Smooth muscle cell (in vitro differentiated cells): ENCODE data around the gene UBXN11. TPM values are rescaled to one million over a fixed set of nuclear protein-coding genes. Genes with fewer than 3 reads are reported as not detected.

Source experiments
- DNase-seq: peaks from one replicate; lab custom pipeline; 2025; ENCODE audit not compliant: unreplicated experiment; lab: John Stamatoyannopoulos, UW
- H2AFZ ChIP-seq: fragments of 200-600 bp; sonication (generic); 2 replicates; pipeline ENCODE4 v1.6.0; 2016; ENCODE audit warnings: antibody characterized with exemption, low read depth, mild to moderate bottlenecking
- H3F3A ChIP-seq: fragments of 200-600 bp; sonication (generic); 2 replicates; pipeline ENCODE4 v1.6.0; 2017; ENCODE audit warnings: antibody characterized with exemption, low read depth
- H3K27ac ChIP-seq: fragments of 200-600 bp; sonication (generic); 2 replicates; pipeline ENCODE4 v1.5.1; 2016; ENCODE audit warnings: low read depth, mild to moderate bottlenecking
- H3K27me3 ChIP-seq: fragments of 200-600 bp; sonication (generic); 2 replicates; pipeline ENCODE4 v1.6.1; 2016; ENCODE audit warnings: low read depth, mild to moderate bottlenecking
- H3K36me3 ChIP-seq: fragments of 200-600 bp; sonication (generic); 2 replicates; pipeline ENCODE4 v1.5.1; 2016; ENCODE audit warnings: low read depth
- H3K4me1 ChIP-seq: fragments of 200-600 bp; sonication (generic); 2 replicates; pipeline ENCODE4 v1.5.1; 2016; ENCODE audit warnings: low read depth
- H3K4me2 ChIP-seq: fragments of 200-600 bp; sonication (generic); 2 replicates; pipeline ENCODE4 v1.6.0; 2016; ENCODE audit warnings: mild to moderate bottlenecking
- H3K4me3 ChIP-seq: fragments of 200-600 bp; sonication (generic); 2 replicates; pipeline ENCODE4 v1.5.1; 2016; ENCODE audit warnings: mild to moderate bottlenecking
- H3K79me2 ChIP-seq: fragments of 200-600 bp; sonication (generic); 2 replicates; pipeline ENCODE4 v1.6.0; 2016; ENCODE audit warnings: low read depth, mild to moderate bottlenecking
- H3K9ac ChIP-seq: fragments of 200-600 bp; sonication (generic); 2 replicates; pipeline ENCODE4 v1.6.0; 2016; ENCODE audit warnings: low read depth
- H3K9me3 ChIP-seq: fragments of 200-600 bp; sonication (generic); replicated peaks from 2 replicates; pipeline ENCODE4 v1.5.1; 2016; ENCODE audit warnings: low read depth
- H4K20me1 ChIP-seq: fragments of 200-600 bp; sonication (generic); 2 replicates; pipeline ENCODE4 v1.6.0; 2016; ENCODE audit warnings: low read depth
- WGBS: methylation state at CpG from one replicate; pipeline ENCODE4 v1.1.7; 2016; ENCODE audit warnings: low lambda C conversion rate; 5-methylcytosine and 5-hydroxymethylcytosine counted together
- polyA plus RNA-seq: library from polyadenylated mRNA; unstranded; fragments of >200 nt; fragmentation: Nextera tagmentation; extraction: Ambion mirVana; gene quantifications from 2 replicates; pipeline ENCODE4 v1.2.1, GENCODE V29; 2016
- total RNA-seq: library from RNA; depleted of rRNA; stranded (reverse); fragments of >200 nt; gene quantifications from 2 replicates; pipeline ENCODE4 v1.2.3, GENCODE V29; 2014
- TF ChIP-seq, protein P1 (sequence below): fragments of 200-600 bp; sonication (generic); IDR thresholded peaks from 2 replicates; pipeline ENCODE4 v1.5.1; 2017; ENCODE audit warnings: borderline replicate concordance, mild to moderate bottlenecking, antibody characterized with exemption; ENCODE audit not compliant: insufficient read depth, poor library complexity, severe bottlenecking

Gene UBXN11
- total and polyA plus RNA-seq, 2 experiments from 2014 or later = 3.3 to 17.7 TPM

- Histone ChIP-seq H3K9ac (no peak overlapping the region), H3K4me3 (no peak overlapping the region), H3K9me3 (no peaks in the 10 kb centered on the region), H2AFZ (no peak overlapping the region), H3K27ac (no peak overlapping the region), H3K4me2 (no peak overlapping the region), H3K4me1 (peaks cover 2% of the 10 kb centered on the region), H3F3A (no peaks in the 10 kb centered on the region), H3K79me2 (no peaks in the 10 kb centered on the region), H3K36me3 (no peaks in the 10 kb centered on the region), H4K20me1 (no peaks in the 10 kb centered on the region), H3K27me3 (no peaks in the 10 kb centered on the region)
- DNase-seq = no peak
- WGBS = 91% methylated on average over 11 of the region's 11 CpGs
- TF ChIP-seq, protein P1, sequence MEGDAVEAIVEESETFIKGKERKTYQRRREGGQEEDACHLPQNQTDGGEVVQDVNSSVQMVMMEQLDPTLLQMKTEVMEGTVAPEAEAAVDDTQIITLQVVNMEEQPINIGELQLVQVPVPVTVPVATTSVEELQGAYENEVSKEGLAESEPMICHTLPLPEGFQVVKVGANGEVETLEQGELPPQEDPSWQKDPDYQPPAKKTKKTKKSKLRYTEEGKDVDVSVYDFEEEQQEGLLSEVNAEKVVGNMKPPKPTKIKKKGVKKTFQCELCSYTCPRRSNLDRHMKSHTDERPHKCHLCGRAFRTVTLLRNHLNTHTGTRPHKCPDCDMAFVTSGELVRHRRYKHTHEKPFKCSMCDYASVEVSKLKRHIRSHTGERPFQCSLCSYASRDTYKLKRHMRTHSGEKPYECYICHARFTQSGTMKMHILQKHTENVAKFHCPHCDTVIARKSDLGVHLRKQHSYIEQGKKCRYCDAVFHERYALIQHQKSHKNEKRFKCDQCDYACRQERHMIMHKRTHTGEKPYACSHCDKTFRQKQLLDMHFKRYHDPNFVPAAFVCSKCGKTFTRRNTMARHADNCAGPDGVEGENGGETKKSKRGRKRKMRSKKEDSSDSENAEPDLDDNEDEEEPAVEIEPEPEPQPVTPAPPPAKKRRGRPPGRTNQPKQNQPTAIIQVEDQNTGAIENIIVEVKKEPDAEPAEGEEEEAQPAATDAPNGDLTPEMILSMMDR = no peak
Observed at GRCh38 chr1:26300578-26301275, 5.7 kb downstream of the UBXN11 start.

DNA sequence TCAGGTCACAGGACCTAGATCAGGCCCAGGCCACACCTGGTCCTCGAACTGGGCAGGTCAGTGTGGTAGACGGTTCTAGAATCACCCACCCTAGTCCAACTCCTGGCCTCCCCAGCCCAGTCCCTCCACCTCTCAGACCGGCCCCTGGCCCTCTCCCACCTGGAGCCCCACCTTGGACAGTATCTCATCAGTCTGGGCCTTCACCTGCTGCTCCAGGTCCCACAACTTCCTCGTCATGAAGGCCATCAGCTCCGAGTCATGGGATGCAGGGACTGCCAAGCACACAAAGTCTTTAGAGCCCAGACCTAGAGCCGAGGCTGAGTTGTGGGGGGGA, 8.7 kb downstream of the UBXN11 start:
- DNase-seq = no peak
- H3K4me1 ChIP-seq = no peaks in the 10 kb centered on the region

GRCh38 chr1:26297057-26297790, 9.2 kb downstream of the UBXN11 start:
- no peak overlapping the region for H3K27ac ChIP-seq

More for the DNA sequence above, 8.7 kb downstream of the UBXN11 start:
- no peak overlapping the region for H3K4me3 ChIP-seq
- H3K4me2 ChIP-seq = no peak overlapping the region
- no peaks in the 10 kb centered on the region for H3F3A ChIP-seq
- TF ChIP-seq, protein P1 = no peak
- no peak overlapping the region for H3K9ac ChIP-seq
- no peak overlapping the region for H2AFZ ChIP-seq
- WGBS = 77% methylated on average over 6 of the region's 6 CpGs
- no peaks in the 10 kb centered on the region for H4K20me1 ChIP-seq
- H3K36me3 ChIP-seq = no peaks in the 10 kb centered on the region
- no peak overlapping the region for H3K27ac ChIP-seq
- no peaks in the 10 kb centered on the region for H3K27me3 ChIP-seq
- H3K79me2 ChIP-seq = no peaks in the 10 kb centered on the region
- no peaks in the 10 kb centered on the region for H3K9me3 ChIP-seq

More at GRCh38 chr1:26297057-26297790, 9.2 kb downstream of the UBXN11 start:
- Histone ChIP-seq H3K36me3 (no peaks in the 10 kb centered on the region), H3F3A (no peaks in the 10 kb centered on the region), H2AFZ (no peak overlapping the region), H4K20me1 (no peaks in the 10 kb centered on the region), H3K9me3 (no peaks in the 10 kb centered on the region), H3K27me3 (no peaks in the 10 kb centered on the region), H3K4me1 (no peaks in the 10 kb centered on the region), H3K4me2 (no peak overlapping the region), H3K79me2 (no peaks in the 10 kb centered on the region), H3K9ac (no peak overlapping the region), H3K4me3 (no peak overlapping the region)
- DNase-seq = no peak
- 98% methylated on average over 12 of the region's 12 CpGs for WGBS
- TF ChIP-seq, protein P1 = no peak
